Hematopoietic multipotent progenitor cell treated with erythropoietin and hydrocortisone succinate and interleukin-3 and kit ligand, for 8 days (in vitro differentiated cells): ENCODE data around the gene PDXDC1.
"Not testable (repeated sequence)": the region's sequence is repeated elsewhere in the genome, so short reads cannot be mapped to it uniquely, and the experiment has no call there.

Source experiments
- DNase-seq: peaks from one replicate; pipeline ENCODE4 v3.0.0-alpha.2; 2015

The PDXDC1 gene

DNA sequence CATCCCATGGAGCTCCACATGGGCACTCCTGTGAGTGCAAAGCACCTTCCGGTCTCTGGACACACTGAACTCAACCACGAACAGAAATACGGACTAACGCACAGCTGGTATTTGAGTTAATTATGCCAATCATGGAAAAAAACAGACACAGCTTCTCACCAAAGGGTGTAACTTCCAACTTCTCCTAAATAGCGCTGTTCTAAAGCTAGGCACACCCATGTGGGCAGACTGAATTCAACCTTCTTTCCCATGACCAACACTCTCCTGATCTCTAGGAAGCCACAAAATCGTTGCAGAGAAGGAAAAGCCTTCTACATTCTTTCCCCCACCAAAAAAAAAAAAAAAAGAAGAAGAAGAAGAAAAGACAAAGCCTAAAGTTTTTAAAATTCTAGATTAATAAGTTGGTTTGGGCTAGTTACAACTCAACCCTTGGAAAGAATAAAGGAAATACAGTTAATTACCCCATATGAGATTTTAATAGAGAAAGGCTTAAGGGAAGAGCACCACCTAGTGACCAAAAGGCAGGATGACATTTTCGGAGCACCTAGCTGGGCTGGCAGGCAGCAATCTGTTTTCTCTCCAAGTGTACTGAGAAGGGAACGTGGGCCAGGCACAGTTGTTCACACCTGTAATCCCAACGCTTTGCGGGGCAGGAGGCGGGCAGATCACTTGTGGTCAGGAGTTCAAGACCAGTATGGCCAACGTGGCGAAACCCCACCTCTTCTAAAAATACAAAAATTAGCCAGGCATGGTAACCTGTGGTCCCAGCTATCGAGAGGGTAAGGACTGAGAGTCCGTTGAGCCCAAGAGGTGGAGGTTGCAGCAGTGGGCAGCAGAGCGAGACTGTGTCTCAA, 97.3 kb downstream of the PDXDC1 start:
- DNase-seq, result not testable (repeated sequence)

GRCh38 chr16:15073101-15073500, 98.3 kb downstream of the PDXDC1 start:
- DNase-seq, result no peak

- DNase-seq, result not testable (repeated sequence)
Observed at GRCh38 chr16:15076161-15076560, 101.3 kb downstream of the PDXDC1 start.

- DNase-seq, result not testable (repeated sequence)
Observed at GRCh38 chr16:15080883-15081282, 106.1 kb downstream of the PDXDC1 start.

DNA sequence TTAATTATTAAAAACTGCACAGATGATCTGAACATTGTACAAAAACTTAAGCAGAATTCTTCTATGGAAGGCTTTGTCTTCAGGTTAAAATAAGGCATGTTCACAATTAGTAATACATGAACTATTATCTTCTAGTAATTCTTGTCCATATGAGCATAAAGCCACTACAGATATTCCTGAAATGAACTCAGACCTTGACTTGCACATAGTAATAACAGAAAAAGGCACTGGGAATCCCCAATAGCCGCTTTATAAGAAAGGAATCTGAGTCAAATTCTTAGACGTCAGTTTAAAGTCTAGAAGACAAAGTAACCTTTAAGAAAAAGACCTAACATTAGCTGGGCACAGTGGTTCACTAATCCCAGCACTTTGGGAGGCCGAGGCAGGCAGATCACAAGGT, 108.0 kb downstream of the PDXDC1 start:
- DNase-seq, result not testable (repeated sequence)

GRCh38 chr16:15090663-15091269, 115.9 kb downstream of the PDXDC1 start:
- DNase-seq, result peak; percentile 12

GRCh38 chr16:15093571-15093954, 118.7 kb downstream of the PDXDC1 start:
- DNase-seq, result not testable (repeated sequence)

DNA sequence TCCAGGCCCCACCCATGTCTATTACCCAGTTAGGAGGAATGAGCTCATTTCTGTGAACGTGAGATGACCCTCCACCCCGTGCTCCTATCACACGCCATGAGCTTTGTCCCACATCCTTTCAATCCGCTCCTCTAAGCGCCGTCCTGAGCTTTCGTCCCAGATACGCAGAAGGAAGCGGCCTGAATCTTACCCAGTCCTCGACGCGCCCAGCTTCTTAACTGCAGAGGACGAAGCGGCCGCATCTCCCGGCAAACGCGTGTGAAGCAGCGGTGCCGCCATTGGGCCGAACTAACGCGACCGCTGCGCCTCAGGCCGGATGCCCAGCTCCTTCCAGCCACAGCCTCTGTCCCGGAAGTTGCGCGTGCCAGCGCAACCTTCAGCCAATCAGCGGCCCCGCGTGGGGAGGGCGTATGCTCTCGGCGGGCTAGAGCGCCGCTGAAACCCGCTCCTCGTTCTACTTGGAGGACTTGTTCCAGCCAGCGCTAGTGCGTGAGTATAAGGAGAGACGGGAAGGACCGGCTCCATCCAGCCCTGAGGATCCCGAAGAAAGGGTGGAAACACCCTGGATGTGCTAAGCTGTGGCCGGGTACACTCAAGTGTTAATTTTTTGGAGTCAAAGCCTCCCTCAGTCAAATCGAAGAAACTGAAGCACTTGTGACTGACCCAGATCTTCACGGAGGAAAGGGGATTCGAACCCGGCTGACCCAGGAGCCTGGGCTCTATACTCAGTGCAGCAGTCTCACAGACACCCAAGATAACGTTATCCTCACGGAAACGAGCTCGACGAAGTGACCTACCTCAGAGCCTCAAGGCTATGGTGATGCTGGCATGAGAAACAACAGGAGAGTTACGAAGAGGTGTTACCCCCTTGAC, 119.4 kb downstream of the PDXDC1 start, which contains the start of gene RRN3:
RRN3 (minus strand) TSS at position 318 of the 873 bp plus-strand sequence; CDS start at position 279, 39 bp downstream.
- peak; percentile 93 for DNase-seq

DNA sequence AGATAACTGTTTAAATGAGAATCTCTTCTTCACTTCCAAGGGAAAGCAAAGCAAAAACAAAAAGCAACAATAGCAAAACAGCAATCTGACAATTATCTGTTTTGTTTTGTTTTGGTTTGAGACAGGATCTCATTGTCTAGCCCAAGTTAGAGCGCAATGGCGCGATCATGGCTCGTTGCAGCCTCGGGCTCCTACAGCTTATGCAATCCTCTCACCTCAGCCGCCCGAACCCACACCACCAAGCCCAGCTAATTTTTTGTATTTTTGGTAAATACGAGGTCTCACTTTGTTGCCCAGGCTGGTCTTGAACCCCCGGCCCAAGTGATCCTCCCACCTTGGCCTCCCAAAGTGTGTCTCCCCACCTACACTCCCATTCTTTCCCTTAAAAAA, 121.8 kb downstream of the PDXDC1 start:
- DNase-seq, result not testable (repeated sequence)

DNA sequence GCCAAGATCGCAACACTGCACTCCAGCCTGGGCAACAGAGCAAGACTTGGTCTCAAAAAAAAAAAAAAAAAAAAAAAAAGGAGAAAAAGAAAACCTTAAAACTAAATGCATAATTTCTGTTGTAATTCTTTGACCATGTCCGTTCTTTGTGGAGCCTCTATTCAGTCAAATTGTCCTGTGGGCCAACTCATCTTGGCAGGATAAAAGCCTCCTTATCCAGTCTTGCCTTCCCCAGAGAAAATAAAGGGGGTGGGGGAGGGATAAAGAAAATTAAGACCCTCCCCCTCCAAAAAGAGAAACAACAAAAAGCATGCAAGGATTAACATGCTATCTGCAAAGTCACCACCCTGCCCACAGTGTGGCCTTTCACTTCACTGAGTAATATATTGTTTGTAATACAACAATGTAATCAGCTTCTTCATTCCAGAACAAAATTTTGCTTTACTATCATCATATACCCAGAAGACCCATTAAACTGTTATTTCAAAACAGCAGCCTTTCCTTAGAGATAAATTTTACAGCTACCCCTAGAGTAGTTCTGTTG, 124.6 kb downstream of the PDXDC1 start:
- not testable (repeated sequence) for DNase-seq

DNA sequence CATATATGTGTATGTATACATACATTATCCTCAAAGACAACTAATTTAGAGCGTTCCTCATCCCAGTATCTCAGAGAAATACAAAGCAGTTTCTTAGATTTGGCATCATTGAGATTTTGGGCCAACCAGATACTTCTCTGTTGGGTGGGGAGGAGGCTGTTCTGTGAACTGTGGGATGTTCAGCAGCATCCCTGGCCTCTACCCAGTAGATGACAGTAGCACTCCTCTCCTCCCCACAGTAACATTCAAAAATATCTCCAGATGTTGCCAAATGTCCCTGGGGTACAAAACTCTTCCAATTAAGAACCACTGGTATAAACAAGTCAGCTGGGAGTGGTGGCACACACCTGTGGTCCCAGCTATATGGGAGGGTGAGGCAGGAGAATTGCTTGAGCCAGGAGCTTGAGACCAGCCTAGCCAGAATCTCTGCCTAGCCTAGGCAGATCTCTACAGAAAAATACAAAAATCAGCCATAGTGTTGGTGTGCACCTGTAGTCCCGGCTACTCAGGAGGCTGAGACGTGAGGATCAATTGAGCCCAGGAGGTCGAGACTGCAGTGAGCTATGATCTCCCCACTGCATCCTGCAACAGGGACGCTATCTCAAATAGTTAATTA, 125.7 kb downstream of the PDXDC1 start:
- not testable (repeated sequence) for DNase-seq

GRCh38 chr16:15127641-15128425, 153.0 kb downstream of the PDXDC1 start:
- DNase-seq, result not testable (repeated sequence)

GRCh38 chr16:15130256-15130932, 155.6 kb downstream of the PDXDC1 start:
- not testable (repeated sequence) for DNase-seq

GRCh38 chr16:15130943-15131700, 156.3 kb downstream of the PDXDC1 start:
- DNase-seq, result not testable (repeated sequence)

DNA sequence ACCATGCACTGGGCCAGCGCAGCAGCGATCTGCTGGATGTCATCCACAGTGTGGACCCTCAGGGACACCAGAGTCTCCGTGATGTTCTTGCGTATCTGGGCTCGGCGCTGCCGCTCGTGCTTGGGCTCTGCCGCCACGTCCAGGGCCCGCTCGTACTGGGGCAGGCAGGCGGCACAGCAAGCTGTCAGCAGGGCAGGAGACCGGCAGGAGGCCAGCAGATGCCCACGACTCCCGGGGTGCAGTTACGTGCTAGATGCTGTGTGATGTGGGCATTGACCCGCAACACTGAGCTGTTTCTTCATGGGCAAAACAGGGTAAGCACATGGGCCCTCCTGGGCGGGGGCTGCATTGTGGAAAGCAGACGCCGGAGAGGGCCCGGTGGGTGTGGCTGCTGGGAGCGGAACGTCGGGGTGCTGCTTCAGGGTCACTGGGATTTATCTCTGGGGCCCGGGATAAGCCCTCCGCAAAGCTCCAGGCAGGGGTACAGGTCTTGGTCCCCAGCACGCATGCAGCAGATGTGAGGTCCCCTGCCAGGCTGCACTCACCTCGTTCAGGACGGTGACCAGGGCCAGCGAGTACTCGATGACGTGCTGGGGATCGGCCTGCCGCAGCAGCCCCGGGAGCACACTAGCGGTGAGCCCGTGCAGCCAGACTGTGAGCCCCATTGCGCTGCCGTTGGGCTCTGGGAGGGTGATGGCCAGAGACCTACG, 158.0 kb downstream of the PDXDC1 start:
- not testable (repeated sequence) for DNase-seq

DNA sequence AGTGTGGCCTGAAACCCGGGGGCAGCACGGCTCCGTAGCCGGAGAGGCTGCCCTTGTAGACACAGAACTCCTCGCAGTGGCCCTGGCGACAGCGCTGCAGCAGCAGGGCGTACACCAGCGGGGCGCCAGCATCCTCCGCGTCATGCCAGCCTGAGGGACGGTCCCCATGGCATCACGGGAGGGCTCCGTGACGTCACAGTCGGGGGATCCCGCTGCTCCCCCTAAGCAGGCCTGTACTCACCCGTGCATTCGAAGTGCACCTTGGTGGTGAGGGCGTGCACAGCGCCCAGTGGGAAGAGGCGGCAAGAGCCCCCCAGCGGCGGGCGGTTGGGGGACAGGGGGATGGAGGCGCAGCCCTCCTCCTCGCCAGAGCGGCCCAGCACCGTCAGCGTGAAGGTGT, 158.7 kb downstream of the PDXDC1 start:
- DNase-seq, result not testable (repeated sequence)

DNA sequence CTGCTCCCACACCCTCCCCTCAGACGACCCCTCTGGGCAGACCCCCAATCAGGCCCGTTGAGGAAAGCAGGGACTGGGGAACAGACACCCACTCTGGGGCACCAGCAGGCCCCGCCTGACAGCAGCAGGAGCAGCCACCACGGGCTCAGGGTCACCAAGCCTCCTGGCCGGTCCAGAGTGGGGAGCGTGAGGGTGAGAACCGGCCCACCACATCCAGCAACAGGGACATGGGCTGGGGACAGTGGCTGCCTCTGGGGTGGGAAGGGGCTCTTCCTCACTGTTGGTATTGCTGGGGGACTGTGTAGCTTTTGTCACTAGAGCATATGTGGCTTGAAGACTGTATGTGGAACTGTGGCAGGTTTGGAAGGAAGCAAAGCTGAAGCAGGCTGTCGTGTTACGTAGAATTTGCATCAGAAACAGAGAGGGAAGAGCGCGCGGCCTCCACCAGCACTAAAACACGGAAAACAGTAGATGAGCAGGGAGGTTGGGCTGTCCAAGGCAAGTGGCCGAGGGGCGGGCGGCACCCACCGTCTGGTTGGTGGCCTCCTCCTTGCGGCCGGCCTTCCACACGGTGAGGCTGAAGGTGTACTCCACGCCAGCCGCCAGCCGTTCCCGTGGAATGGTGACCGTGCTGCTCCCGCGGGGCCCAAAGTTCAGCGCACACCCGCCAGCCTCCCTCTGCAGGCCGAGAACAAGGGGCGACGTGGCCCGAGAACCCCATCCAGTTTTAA, 160.1 kb downstream of the PDXDC1 start:
- DNase-seq, result not testable (repeated sequence)

GRCh38 chr16:15135483-15136360, 160.9 kb downstream of the PDXDC1 start:
- DNase-seq, result peak; percentile 53
